ENCODE data around the gene PDE4C.
"Not testable (repeated sequence)": the region's sequence is repeated elsewhere in the genome, so short reads cannot be mapped to it uniquely, and the experiment has no call there.

PDE4C gene

DNA sequence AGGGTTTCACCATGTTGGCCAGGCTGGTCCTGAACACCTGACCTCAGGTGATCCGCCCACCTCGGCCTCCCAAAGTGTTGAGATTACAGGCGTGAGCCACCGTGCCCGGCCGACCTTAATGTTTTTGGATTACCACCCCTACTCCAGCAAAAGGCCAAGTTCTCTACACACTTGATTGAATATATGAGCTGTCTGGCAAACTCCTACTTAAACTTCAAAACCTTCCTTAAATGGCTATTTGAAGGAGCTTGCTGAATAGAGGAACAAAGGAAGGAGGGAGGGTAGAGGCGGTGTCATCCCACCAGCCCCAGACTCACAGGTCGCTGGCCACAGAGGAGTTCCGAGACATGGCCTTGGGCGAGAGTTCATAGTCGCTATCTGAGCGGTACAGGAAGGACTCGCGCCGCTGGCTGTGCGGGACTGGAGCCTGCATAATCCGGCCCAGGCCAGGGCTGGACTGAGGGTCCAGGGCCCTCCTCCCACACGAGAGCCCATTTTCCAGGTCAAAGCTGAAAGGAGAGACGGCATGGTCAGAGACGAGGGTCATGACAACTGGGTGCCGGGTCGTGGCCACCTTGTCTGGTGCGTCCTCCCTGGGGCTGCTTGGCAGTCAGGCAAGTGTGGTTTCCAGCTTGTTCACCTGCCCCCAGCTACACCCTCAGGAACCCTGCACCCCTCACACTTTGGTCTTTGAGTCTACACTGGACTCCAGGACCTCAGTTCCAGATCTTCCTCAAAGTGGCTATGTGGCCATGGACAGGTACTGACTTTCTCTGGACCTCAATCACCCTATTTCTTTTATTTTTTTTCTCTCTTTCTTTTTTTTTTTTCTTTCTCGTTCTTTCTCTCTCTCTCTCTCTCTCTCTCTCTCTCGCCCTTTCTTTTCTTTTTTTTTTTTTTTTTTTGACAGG lies 4.2 kb downstream of the PDE4C start:
- DNase-seq = no peak

DNA sequence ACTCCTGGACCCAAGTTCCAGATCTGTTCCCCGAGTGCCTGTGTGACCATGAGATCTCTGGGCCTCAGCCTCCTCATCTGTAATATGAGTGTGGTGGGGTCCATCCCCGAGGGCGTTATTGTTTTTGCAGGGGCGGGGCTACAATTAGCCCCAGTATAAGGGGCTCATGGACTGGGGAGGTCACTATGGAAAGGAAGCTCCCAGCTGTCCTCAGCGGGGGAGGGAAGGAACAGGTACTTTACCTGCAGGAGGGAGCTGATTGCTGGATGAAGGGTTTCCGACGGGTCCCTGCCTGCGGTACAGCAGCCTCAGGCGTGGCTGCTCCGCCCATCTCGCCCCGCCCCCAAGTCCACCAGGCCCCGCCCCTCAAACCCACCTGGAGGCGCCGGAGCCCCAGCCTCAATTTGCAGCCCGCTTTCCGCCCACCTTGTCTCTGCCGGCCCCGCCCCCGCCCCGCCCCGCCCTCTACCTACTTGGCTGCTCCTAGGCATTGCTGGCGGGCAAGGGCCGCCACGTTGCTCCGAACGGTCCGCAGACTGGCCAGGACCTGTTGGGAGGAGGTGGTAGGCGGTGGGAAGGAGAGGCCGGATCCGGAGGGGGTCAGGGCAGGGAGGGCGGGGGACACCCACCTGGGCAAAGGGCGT lies 5.5 kb downstream of the PDE4C start:
- DNase-seq = no peak

GRCh38 chr19:18219911-18220631 lies 6.2 kb downstream of the PDE4C start:
- no peak for DNase-seq

- no peak for DNase-seq
Measured at GRCh38 chr19:18218600-18218999, 7.6 kb downstream of the PDE4C start.

DNA sequence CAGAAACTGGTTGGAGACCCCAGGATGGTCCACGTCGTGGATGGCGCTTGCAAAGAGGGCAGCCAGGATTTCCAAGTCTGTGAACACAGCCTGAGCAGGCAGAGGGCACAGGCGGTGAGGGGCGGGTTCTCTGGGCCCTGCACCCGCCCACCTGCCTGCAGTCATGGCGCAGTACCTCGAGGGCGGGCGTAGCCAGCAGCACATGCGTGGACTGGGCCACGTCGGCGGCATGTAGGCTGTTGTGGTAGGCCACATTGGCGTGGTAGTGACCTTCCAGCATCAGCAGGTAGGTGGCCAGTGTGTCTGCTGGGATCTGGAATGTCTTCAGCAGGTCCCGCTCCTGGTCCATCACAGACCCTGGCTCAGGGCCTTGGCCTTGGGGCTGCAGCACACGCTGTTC lies 8.1 kb downstream of the PDE4C start:
- DNase-seq = no peak

DNA sequence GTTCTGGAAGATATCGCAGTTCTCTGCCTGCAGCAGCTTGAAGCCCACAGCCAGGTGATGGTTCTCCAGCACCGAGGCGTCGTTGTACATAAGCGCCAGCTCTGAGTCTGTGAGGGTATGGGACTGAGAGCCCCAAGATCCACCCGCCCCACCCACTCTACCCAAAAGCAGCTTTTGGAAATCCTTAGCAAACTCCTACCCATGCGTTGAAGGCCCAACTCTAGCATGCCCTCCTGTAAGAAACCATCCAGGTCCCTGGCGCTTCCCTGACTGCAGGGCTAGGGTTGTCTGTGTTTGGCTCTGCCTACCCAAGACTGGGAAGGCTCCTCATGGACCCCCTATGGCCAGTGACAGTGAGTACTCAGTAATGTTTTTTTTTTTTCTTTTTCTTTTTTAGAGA lies 9.4 kb downstream of the PDE4C start:
- no peak for DNase-seq

DNA sequence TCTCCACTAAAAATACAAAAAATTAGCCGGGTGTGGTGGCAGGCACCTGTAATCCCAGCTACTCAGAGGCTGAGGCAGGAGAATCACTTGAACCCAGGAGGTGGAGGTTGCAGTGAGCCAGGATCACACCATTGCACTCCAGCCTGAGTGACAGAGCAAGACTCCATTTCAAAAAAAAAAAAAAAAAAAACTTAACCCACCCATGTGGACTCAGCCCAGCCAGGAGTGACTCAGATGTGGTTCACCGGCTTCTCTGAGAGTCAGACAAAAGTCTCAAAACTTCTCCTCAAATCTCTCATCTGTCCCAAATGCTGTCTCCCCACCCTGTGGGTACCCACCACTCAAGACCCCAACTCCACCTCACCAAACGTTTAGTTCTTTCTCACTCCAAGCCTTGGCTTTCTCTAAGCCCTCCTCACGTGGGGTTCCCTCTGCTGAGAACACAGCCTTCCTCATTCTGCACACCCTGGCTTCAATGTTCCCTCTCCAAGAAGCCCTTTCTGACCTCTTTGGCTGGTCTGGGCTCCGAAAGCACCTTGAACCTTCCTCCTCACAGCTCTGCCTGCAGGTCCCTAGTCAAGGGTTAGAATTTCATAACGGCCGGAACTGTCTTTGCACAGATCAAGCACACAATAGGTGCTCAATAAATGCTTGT lies 11.3 kb downstream of the PDE4C start:
- no peak for DNase-seq

DNA sequence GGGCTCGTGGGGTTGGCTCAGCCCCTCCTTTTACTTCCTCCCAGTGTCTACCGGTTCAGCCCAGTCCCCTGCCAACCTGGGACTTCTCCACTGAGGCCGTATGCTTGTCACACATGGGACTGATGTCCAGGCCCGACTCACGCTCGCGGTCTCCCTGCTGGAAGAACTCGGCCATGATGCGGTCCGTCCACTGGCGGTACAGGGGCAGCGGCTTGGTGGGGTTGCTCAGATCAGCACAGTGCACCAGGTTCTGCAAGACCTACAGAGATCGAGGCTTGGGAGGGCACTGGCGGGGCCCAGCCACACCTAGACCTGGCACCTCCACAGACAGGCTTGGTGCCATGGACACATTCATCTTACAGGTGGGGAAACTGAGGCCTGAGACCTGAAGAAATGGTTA lies 14.6 kb downstream of the PDE4C start:
- DNase-seq = no peak

- DNase-seq = not testable (repeated sequence)
Measured at GRCh38 chr19:18209912-18210311, 16.3 kb downstream of the PDE4C start.

GRCh38 chr19:18208098-18208951 lies 17.9 kb downstream of the PDE4C start:
- peak; percentile 32 for DNase-seq

GRCh38 chr19:18206018-18206417 lies 20.2 kb downstream of the PDE4C start:
- DNase-seq = no peak

GRCh38 chr19:18205200-18205892 lies 20.9 kb downstream of the PDE4C start:
- DNase-seq = peak; percentile 75

DNA sequence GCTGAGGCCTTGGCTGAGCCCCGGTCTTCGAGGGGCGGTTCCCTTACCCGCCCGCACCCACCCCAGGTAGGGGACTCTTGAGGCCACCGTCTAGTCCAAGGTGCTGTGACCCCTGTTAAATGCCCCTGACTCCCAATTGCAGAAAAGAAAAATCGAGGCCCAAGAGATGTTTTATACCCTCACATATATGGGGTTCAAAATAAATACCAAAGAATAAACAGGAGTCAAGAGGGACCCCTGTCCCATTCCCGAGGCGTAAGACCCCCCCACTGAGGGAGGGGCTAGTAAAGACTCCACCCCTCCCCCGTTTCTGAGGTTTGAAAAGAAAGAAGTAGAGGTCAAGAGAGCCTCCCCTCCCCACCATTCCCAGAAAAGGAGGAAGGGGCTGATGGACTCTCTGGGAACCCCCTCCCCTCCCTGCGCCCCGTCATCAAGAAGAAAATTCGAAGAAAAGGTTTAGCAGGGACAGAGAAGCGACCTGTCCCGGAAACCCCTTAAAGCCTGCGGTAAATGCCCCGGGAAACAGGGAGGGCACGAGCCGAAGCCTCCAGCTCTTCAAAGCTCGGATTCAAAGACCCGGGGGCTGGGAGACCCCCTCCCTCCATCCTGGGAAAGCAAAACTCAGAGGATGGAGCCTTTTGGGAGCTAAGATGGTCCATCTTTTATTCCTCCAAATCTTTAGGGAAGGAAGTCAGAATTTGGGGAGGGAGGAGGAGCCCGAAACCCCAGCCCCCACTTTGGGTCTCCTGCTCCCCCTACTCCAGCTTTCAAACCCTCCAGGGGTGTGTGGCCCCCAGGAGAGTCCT lies 21.6 kb downstream of the PDE4C start:
- no peak for DNase-seq

GRCh38 chr19:18203863-18204393 lies 22.3 kb downstream of the PDE4C start, which contains the start of gene RAB3A:
Gene RAB3A, minus strand, starts transcription at chr19:18204042. Its CDS starts 1,302 bp downstream, at chr19:18202740.
- peak; percentile 100 for DNase-seq

GRCh38 chr19:18203408-18203862 lies 22.8 kb downstream of the PDE4C start:
- no peak for DNase-seq

DNA sequence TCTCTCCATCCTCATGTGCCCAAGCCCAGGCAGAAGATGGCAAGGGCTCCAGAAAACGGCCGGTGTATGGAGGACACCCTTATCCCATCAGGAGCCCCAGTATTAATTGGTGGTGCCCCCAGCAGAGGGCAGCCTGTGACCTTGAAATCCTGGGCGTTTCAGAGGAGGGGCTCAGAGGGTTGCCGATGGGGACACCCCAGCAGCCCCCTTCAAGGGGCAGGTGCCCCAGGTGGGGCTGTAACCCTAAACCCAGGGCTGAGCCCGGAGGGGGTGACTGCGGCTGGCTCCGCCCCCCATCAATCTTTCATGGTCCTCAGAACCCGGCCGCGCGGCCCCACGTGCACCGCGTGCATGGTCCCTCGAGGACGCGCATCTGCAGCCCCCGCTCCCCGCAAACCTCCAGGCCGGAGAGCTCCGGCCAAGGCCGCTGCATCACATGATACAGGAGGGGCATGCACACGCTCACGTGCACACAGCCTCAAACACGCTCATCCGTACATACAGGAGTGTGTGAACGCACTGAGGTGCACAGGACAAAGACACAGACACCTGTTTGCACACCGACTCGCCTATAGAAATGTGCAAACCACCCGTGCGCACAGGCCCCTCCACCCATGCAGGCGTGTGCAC lies 23.3 kb downstream of the PDE4C start:
- no peak for DNase-seq

GRCh38 chr19:18202397-18202777 lies 23.9 kb downstream of the PDE4C start:
- DNase-seq = no peak

- DNase-seq = no peak
Measured at GRCh38 chr19:18198374-18198773, 27.9 kb downstream of the PDE4C start.

DNA sequence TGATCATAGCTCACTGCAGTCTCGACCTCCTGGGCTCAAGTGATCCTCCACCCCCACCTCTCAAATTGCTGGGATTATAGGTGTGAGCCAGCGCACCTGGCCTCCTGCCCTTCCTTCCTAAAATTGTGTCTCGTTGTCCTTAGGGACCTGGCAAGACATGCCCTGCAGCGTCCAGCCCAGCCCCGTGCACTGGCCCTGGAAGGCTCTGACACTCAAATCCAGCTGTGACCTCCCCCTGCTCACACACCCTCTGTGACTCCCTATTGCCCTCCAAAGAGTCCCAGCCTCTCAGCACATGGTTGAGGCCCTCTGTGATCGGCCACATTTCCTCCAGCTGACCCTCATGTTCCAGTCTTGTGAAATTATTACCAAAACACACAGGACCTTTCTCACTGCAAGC lies 28.3 kb downstream of the PDE4C start:
- no peak for DNase-seq

DNA sequence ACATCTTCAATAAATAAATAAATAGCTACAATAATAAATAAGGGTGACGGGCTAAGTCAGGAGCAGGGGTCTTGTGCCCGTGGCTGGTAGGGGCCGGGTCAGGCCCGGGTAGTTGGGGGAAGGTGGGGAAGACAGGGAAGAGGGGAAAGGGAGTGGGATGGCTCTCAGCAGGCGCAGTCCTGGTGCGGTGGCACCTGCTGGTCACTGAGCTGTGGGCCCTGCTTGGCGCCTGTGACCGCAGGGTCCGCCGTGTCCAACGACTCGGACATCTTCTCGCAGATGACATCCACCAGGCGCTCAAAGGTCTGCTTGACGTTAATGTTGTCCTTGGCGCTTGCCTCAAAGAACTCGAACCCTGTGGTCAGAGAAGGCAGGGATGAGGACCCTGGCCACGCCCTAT lies 28.9 kb downstream of the PDE4C start:
- no peak for DNase-seq

All from amniotic stem cell (primary cell).